ENCODE measurements around the gene PCNT. TPM values are rescaled to one million over a fixed set of nuclear protein-coding genes. Genes with fewer than 3 reads are reported as not detected.

PCNT gene
- total RNA-seq, 1 donor from 2014 or later = 39.9 TPM

DNA sequence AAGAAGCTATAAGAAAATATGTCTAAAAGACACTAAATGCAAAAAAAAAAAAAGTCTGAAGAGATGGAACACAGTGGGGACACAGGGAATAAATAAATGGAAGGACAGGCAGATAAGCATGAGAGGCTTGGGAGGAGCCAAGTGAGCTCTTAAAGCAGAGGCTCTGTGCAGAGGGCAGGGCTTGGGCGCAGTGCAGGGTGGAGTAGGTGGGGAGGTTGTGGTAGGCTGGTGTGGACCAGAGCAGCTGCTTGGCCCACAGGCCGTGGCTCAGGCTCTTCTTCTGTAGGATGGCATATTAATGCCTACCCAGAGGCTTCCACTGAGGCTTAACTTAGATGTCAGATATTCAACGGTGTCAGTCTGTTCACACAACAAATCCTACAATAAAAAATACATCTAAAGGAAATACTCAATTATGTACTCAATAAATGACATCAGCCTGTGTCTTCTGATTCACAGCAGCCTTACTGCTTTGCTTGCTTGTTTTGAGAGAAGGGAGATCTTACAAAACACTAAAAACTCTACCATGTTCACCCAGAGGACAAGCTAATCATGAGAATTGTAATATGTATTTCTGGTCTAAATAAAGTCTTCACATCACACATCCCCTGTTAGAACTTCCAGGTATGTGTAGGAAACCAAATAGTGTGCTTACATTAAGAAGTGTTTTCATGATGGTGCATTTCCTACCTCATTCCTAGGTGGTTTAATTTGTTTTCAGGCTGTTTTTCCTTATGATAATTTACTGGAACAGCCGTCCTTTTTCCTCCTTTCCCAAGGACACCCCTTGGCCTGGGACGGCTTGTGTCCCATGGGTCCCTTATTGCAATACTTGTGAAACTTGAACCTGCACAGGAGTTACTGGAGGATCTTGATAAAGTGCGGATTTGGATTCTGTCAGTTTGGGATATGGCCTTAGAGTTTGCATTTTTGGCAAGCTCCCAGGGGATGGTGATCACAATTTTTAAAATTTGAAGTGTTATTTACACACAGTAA lies 159.6 kb downstream of the PCNT start:
- Histone ChIP-seq H3K36me3 (peaks cover 0 to 19% of the 10 kb centered on the region in 2 donors), H3K9me3 (no peaks in the 10 kb centered on the region), H3K27me3 (no peaks in the 10 kb centered on the region), H3K4me1 (no peaks in the 10 kb centered on the region), H3K4me3 (no peak overlapping the region), H3K27ac (no peak overlapping the region)
- TF ChIP-seq, protein P1, sequence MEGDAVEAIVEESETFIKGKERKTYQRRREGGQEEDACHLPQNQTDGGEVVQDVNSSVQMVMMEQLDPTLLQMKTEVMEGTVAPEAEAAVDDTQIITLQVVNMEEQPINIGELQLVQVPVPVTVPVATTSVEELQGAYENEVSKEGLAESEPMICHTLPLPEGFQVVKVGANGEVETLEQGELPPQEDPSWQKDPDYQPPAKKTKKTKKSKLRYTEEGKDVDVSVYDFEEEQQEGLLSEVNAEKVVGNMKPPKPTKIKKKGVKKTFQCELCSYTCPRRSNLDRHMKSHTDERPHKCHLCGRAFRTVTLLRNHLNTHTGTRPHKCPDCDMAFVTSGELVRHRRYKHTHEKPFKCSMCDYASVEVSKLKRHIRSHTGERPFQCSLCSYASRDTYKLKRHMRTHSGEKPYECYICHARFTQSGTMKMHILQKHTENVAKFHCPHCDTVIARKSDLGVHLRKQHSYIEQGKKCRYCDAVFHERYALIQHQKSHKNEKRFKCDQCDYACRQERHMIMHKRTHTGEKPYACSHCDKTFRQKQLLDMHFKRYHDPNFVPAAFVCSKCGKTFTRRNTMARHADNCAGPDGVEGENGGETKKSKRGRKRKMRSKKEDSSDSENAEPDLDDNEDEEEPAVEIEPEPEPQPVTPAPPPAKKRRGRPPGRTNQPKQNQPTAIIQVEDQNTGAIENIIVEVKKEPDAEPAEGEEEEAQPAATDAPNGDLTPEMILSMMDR (IDR thresholded peaks at IDR 0.05) = no peak
- no peak for DNase-seq (ENCODE audit: low spot score in 2 of 2)
- intact Hi-C loops (cut with DNase I) = no loop called here

DNA sequence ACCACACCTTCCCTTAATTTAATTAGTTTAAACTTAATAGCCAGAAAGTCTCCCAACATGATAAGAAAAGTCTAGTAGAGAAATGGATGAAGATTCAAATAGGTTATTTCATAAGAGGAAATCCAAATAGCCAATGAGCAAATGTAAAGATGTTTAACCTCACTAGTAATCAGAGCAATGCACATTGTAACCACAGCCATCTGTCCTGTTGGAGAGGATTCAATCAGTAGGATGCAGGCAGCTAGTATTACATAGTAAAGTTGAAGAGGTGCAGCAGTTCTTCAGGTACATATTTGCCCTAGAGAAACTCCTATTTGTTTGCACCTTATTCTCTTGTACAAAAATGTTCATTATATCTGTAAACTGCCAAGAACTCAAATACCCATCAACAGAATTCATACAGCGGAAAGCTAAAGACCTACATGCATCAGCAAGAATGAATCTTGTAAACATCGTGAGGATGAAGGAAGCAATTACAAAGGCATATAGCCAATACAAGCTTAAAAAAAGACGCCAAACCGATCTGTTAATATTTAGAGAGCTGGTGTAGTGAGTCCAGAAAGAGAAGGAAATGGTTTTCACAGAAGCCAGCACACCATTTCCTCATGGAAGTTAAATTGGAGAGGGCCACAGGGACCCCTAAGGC lies 162.6 kb downstream of the PCNT start:
- intact Hi-C loops (cut with DNase I) = no loop called here

DNA sequence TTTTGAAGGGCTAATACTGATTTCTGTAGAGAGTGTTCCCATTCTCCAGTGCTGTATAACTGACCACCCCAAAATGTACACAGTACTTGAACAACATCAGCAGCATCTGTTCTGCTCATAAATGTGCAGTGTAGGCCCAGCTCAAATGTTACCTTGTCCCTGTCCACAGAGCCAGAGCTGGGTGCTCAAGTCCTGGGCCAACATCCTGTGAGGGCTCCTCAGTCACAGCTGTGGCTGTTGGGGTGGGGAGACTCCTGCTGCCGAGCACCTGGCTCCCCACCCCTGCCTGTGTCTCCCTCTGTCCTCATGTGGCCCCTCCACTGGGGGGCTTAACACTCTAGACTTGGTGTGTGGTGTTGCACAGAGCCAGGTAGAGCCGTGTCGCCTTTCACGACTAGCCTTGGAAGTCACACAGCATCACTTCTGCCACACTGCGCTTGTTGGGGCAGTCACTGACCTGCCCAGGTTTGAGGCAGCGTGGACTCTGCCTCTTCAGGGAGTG lies 165.3 kb downstream of the PCNT start:
- TF ChIP-seq, protein P1 (IDR thresholded peaks at IDR 0.05) = no peak
- Histone ChIP-seq H3K36me3 (peaks cover 3 to 49% of the 10 kb centered on the region in 2 donors), H3K4me1 (no peaks in the 10 kb centered on the region), H3K9me3 (no peaks in the 10 kb centered on the region), H3K27me3 (no peaks in the 10 kb centered on the region), H3K4me3 (no peak overlapping the region), H3K27ac (no peak overlapping the region)
- no peak for DNase-seq (ENCODE audit: low spot score in 2 of 2)
- intact Hi-C loops (cut with DNase I) = no loop called here

More for the DNA sequence above, 162.6 kb downstream of the PCNT start:
- TF ChIP-seq, protein P1 (IDR thresholded peaks at IDR 0.05) = no peak
- DNase-seq (ENCODE audit: low spot score in 2 of 2) = no peak
- H3K9me3 ChIP-seq = no peaks in the 10 kb centered on the region
- H3K27ac ChIP-seq = no peak overlapping the region
- no peaks in the 10 kb centered on the region for H3K27me3 ChIP-seq
- H3K36me3 ChIP-seq = peaks cover 0 to 34% of the 10 kb centered on the region in 2 donors
- H3K4me3 ChIP-seq = no peak overlapping the region
- H3K4me1 ChIP-seq = no peaks in the 10 kb centered on the region

DNA sequence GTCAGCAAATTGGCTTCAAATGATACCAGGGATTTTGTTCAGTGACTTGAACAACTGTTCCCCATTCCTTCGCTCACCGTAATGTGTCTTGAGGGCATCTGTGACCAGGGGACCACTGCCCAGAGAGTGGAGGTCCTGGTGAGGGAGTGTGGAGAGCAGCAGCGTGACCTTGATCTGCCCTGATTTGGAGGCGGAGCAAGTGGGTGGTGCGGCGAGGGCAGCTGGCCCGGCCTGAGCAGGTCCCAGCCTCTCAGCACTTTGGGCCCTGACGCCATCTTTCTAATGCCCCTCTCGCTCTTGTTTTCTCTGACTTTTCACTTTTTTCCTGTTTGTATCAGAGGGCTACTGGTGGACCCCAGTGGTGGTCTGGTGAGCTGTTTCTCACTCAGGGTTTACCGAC lies 165.8 kb downstream of the PCNT start:
- intact Hi-C loops (cut with DNase I) = no loop called here
- Histone ChIP-seq H3K4me3 (no peak overlapping the region), H3K4me1 (no peaks in the 10 kb centered on the region), H3K27me3 (no peaks in the 10 kb centered on the region), H3K36me3 (peaks cover 3 to 49% of the 10 kb centered on the region in 2 donors), H3K27ac (no peak overlapping the region), H3K9me3 (no peaks in the 10 kb centered on the region)
- TF ChIP-seq, protein P1 (IDR thresholded peaks at IDR 0.05) = no peak
- DNase-seq (ENCODE audit: low spot score in 2 of 2) = no peak

DNA sequence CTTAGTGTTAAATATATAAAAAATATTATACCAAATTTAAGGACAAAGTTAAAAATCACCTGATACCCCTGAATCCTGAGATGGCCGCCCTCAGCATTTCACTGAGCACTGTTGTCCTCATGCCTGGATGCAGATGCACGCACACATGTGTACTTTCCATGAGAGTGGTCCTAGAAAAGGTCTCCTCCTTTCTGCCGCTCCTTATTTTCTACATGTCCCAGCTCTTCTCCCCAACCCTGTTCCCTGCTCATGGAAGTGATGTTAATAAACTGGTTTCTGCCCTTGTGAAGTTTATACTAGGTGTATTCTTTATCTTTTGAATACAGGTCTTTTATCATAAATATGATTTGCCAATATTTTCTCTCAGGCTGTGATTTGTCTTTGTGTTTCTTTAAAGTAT lies 167.6 kb downstream of the PCNT start:
- H3K36me3 ChIP-seq = peaks cover 3 to 49% of the 10 kb centered on the region in 2 donors
- H3K27ac ChIP-seq = no peak overlapping the region
- intact Hi-C loops (cut with DNase I) = no loop called here
- DNase-seq (ENCODE audit: low spot score in 2 of 2) = no peak
- TF ChIP-seq, protein P1 (IDR thresholded peaks at IDR 0.05) = no peak
- H3K27me3 ChIP-seq = no peaks in the 10 kb centered on the region
- no peaks in the 10 kb centered on the region for H3K9me3 ChIP-seq
- no peaks in the 10 kb centered on the region for H3K4me1 ChIP-seq
- no peak overlapping the region for H3K4me3 ChIP-seq

Measured in ascending aorta (tissue), 2 donors.